Measurements from ENCODE around the gene NUDT19. TPM values are rescaled to one million over a fixed set of nuclear protein-coding genes. Genes with fewer than 3 reads are reported as not detected.

NUDT19 gene
- total and polyA plus RNA-seq, 2 donors from 2014 or later: 8.8 to 11.7 TPM

DNA sequence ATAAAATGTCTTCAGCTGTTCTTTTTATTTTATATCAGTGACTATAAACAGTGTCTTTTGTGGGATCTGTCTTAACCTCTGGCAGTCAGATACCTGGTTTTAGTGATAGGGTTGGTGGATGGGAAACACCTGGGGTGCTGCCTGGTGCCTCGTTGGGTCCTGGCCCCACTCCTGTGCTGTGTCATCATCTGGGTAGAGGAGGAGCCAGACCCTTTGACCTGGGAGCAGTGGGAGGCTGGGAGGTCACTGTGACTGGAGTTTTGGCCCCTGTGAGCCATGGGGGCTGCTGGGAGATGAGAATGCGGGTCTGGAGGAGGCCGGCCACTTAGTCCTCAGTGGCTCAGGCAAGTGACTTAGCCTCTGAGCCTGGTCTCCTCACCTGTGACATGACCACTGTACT, 57.3 kb downstream of the NUDT19 start:
- FAIRE-seq (no peak), DNase-seq (no peak)
- Histone ChIP-seq H3K4me1 (ENCODE audit: control insufficient read depth in 2 of 3, insufficient read depth in 2 of 3, low read depth in 1 of 3, low read length in 3 of 3) (no peaks in the 10 kb centered on the region), H3K4me3 (ENCODE audit: low read length in 3 of 3) (no peak overlapping the region), H3K27ac (ENCODE audit: low read depth in 2 of 2, low read length in 2 of 2) (no peak overlapping the region), H3K27me3 (ENCODE audit: control insufficient read depth, insufficient read depth, low read length) (no peaks in the 10 kb centered on the region), H3K9ac (ENCODE audit: low read length in 3 of 3) (no peak overlapping the region), H3K36me3 (ENCODE audit: control insufficient read depth in 2 of 3, insufficient read depth in 3 of 3, low read length in 3 of 3) (no peaks in the 10 kb centered on the region), H3K9me3 (ENCODE audit: control insufficient read depth in 2 of 3, insufficient read depth in 1 of 3, low read length in 3 of 3) (no peaks in the 10 kb centered on the region)
- TF ChIP-seq, protein P1, sequence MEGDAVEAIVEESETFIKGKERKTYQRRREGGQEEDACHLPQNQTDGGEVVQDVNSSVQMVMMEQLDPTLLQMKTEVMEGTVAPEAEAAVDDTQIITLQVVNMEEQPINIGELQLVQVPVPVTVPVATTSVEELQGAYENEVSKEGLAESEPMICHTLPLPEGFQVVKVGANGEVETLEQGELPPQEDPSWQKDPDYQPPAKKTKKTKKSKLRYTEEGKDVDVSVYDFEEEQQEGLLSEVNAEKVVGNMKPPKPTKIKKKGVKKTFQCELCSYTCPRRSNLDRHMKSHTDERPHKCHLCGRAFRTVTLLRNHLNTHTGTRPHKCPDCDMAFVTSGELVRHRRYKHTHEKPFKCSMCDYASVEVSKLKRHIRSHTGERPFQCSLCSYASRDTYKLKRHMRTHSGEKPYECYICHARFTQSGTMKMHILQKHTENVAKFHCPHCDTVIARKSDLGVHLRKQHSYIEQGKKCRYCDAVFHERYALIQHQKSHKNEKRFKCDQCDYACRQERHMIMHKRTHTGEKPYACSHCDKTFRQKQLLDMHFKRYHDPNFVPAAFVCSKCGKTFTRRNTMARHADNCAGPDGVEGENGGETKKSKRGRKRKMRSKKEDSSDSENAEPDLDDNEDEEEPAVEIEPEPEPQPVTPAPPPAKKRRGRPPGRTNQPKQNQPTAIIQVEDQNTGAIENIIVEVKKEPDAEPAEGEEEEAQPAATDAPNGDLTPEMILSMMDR (IDR thresholded peaks at IDR 0.05; ENCODE audit: borderline replicate concordance, extremely low read depth, insufficient read depth): no peak
- intact Hi-C loops (cut with DNase I): no loop called here

DNA sequence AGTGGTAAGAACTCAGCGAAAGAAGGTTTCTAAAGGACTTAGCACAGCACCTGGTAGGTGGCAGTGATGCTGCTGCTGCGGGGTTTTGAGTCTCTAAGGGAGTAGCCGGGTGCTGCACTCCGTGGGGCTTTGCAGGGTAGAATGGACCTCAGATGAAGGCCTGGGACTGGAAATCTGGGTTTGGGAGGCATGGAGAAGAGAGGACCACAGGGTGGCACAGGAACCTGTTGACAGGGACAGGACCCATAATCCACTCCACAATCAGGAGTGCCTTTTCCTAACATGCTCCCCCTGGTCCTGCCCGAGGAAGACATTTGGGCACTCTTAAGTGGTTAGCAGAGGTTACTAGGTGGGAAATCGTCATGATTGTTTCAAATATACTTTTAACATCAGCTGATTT, 57.7 kb downstream of the NUDT19 start:
- FAIRE-seq (no peak), DNase-seq (no peak)
- intact Hi-C loops (cut with DNase I): no loop called here
- H3K9me3 ChIP-seq (ENCODE audit: control insufficient read depth in 2 of 3, insufficient read depth in 1 of 3, low read length in 3 of 3): no peaks in the 10 kb centered on the region
- TF ChIP-seq, protein P1 (IDR thresholded peaks at IDR 0.05; ENCODE audit: borderline replicate concordance, extremely low read depth, insufficient read depth): no peak
- no peaks in the 10 kb centered on the region for H3K27me3 ChIP-seq (ENCODE audit: control insufficient read depth, insufficient read depth, low read length)
- no peak overlapping the region for H3K27ac ChIP-seq (ENCODE audit: low read depth in 2 of 2, low read length in 2 of 2)
- H3K9ac ChIP-seq (ENCODE audit: low read length in 3 of 3): no peak overlapping the region
- H3K4me1 ChIP-seq (ENCODE audit: control insufficient read depth in 2 of 3, insufficient read depth in 2 of 3, low read depth in 1 of 3, low read length in 3 of 3): no peaks in the 10 kb centered on the region
- no peak overlapping the region for H3K4me3 ChIP-seq (ENCODE audit: low read length in 3 of 3)
- H3K36me3 ChIP-seq (ENCODE audit: control insufficient read depth in 2 of 3, insufficient read depth in 3 of 3, low read length in 3 of 3): no peaks in the 10 kb centered on the region

DNA sequence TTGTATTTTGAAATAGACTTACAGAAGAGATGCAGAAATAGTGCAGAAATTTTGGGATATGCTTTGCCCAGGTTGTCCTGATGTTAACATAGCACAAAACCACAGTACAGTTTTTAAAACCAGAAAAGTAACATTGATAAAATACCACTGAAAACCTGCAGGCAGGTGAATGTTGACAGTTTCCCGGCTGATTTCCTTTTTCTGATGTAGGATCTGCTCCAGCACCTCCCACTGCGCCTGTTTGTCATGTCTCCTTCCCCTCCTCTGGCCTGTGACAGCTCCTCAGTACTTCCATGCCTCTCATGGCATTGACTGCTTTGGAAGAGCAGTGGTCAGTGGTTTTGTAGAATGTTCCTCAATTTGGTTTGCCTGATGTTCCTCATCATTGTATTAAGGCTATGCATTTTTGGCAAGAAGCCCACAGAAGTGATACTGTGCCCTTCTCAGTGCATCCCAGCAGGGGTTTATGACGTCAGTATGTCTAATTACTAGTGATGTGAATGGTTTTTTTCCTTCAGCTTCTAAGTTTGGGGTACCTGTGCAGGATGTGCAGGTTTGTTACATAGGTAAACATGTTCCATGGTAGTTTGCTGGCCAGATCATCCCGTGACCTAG, 58.9 kb downstream of the NUDT19 start:
- no peak overlapping the region for H3K4me3 ChIP-seq (ENCODE audit: low read length in 3 of 3)
- H3K9ac ChIP-seq (ENCODE audit: low read length in 3 of 3): no peak overlapping the region
- DNase-seq: peak in 1 of 5 donors; percentile 2
- H3K27ac ChIP-seq (ENCODE audit: low read depth in 2 of 2, low read length in 2 of 2): no peak overlapping the region
- TF ChIP-seq, protein P1 (IDR thresholded peaks at IDR 0.05; ENCODE audit: borderline replicate concordance, extremely low read depth, insufficient read depth): no peak
- no peaks in the 10 kb centered on the region for H3K27me3 ChIP-seq (ENCODE audit: control insufficient read depth, insufficient read depth, low read length)
- no peaks in the 10 kb centered on the region for H3K36me3 ChIP-seq (ENCODE audit: control insufficient read depth in 2 of 3, insufficient read depth in 3 of 3, low read length in 3 of 3)
- no peaks in the 10 kb centered on the region for H3K4me1 ChIP-seq (ENCODE audit: control insufficient read depth in 2 of 3, insufficient read depth in 2 of 3, low read depth in 1 of 3, low read length in 3 of 3)
- FAIRE-seq: no peak
- no peaks in the 10 kb centered on the region for H3K9me3 ChIP-seq (ENCODE audit: control insufficient read depth in 2 of 3, insufficient read depth in 1 of 3, low read length in 3 of 3)
- intact Hi-C loops (cut with DNase I): no loop called here

DNA sequence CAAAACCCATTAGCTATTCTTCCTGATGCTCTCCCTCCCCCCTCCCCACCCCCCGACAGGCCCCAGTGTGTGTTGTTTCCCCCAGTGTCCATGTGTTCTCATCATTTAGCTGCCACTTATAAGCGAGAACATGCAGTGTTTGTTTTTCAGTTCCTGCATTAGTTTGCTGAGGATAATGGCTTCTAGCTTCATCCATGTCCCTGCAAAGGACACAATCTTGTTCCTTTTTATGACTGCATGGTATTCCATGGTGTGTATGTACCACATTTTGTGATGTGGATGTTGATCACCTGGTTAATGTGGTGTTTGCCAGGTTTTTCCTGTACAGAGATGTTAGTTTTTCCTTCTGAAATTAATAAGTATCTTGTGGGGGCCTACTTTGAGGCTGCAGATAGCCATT, 59.4 kb downstream of the NUDT19 start:
- no peak overlapping the region for H3K27ac ChIP-seq (ENCODE audit: low read depth in 2 of 2, low read length in 2 of 2)
- H3K9me3 ChIP-seq (ENCODE audit: control insufficient read depth in 2 of 3, insufficient read depth in 1 of 3, low read length in 3 of 3): no peaks in the 10 kb centered on the region
- no peaks in the 10 kb centered on the region for H3K4me1 ChIP-seq (ENCODE audit: control insufficient read depth in 2 of 3, insufficient read depth in 2 of 3, low read depth in 1 of 3, low read length in 3 of 3)
- TF ChIP-seq, protein P1 (IDR thresholded peaks at IDR 0.05; ENCODE audit: borderline replicate concordance, extremely low read depth, insufficient read depth): no peak
- no peaks in the 10 kb centered on the region for H3K27me3 ChIP-seq (ENCODE audit: control insufficient read depth, insufficient read depth, low read length)
- DNase-seq: no peak
- H3K9ac ChIP-seq (ENCODE audit: low read length in 3 of 3): no peak overlapping the region
- FAIRE-seq: no peak
- no peaks in the 10 kb centered on the region for H3K36me3 ChIP-seq (ENCODE audit: control insufficient read depth in 2 of 3, insufficient read depth in 3 of 3, low read length in 3 of 3)
- intact Hi-C loops (cut with DNase I): no loop called here
- H3K4me3 ChIP-seq (ENCODE audit: low read length in 3 of 3): no peak overlapping the region
